H9 (cell line): ENCODE results near the gene SLC19A1. TPM values are rescaled to one million over a fixed set of nuclear protein-coding genes. Genes with fewer than 3 reads are reported as not detected.

Source experiments
- DNase-seq: peaks from one replicate; pipeline ENCODE4 v3.0.0-alpha.2; 2017
- H2AFZ ChIP-seq: one replicate; pipeline ENCODE4 v1.6.1; 2013; ENCODE audit warnings: mild to moderate bottlenecking, low read length, control low read depth, moderate library complexity
- H2AK5ac ChIP-seq: 2 replicates; pipeline ENCODE4 v1.6.1; 2013; ENCODE audit warnings: low read length, control low read depth, mixed read lengths; ENCODE audit not compliant: insufficient read length
- H2BK120ac ChIP-seq: one replicate; pipeline ENCODE4 v1.6.1; 2013; ENCODE audit warnings: low read depth, mild to moderate bottlenecking, low read length, control low read depth, inconsistent platforms; ENCODE audit not compliant: poor library complexity, severe bottlenecking
- H2BK12ac ChIP-seq: 2 replicates; pipeline ENCODE4 v1.6.1; 2013; ENCODE audit warnings: low read length, control low read depth, mixed read lengths, low read depth; ENCODE audit not compliant: insufficient read length
- H2BK15ac ChIP-seq: 2 replicates; pipeline ENCODE4 v1.6.1; 2013; ENCODE audit warnings: low read depth, low read length, control low read depth
- H2BK20ac ChIP-seq: one replicate; pipeline ENCODE4 v1.6.1; 2013; ENCODE audit warnings: low read depth, mild to moderate bottlenecking, low read length, control low read depth, inconsistent platforms; ENCODE audit not compliant: poor library complexity, severe bottlenecking
- H2BK5ac ChIP-seq: 2 replicates; pipeline ENCODE4 v1.6.1; 2013; ENCODE audit warnings: low read length, control low read depth, mixed read lengths; ENCODE audit not compliant: insufficient read length
- H3K14ac ChIP-seq: 2 replicates; pipeline ENCODE4 v1.6.1; 2013; ENCODE audit warnings: low read length, control low read depth; ENCODE audit not compliant: insufficient read depth
- H3K18ac ChIP-seq: 2 replicates; pipeline ENCODE4 v1.6.1; 2013; ENCODE audit warnings: low read depth, mild to moderate bottlenecking, mixed read lengths, low read length, control low read depth; ENCODE audit not compliant: insufficient read length
- H3K23ac ChIP-seq: 2 replicates; pipeline ENCODE4 v1.6.1; 2013; ENCODE audit warnings: low read length, control low read depth, mixed read lengths, low read depth; ENCODE audit not compliant: insufficient read length
- H3K23me2 ChIP-seq: 2 replicates; pipeline ENCODE4 v1.6.1; 2013; ENCODE audit warnings: low read depth, mild to moderate bottlenecking, mixed read lengths, low read length, control low read depth; ENCODE audit not compliant: insufficient read length, poor library complexity, severe bottlenecking
- H3K27ac ChIP-seq: 2 replicates; pipeline ENCODE4 v1.5.1; 2013; ENCODE audit warnings: low read length, control low read depth, mixed read lengths, low read depth; ENCODE audit not compliant: insufficient read length
- H3K27me3 ChIP-seq: 2 replicates; pipeline ENCODE4 v1.6.1; 2013; ENCODE audit warnings: low read length, control low read depth, inconsistent platforms; ENCODE audit not compliant: insufficient read depth
- H3K4ac ChIP-seq: 2 replicates; pipeline ENCODE4 v1.6.1; 2013; ENCODE audit warnings: low read depth, mild to moderate bottlenecking, control low read depth, inconsistent platforms, low read length, moderate library complexity
- H3K4me1 ChIP-seq: 2 replicates; pipeline ENCODE4 v1.6.1; 2013; ENCODE audit warnings: low read length, control low read depth, inconsistent platforms; ENCODE audit not compliant: insufficient read depth
- H3K4me2 ChIP-seq: 2 replicates; pipeline ENCODE4 v1.6.1; 2013; ENCODE audit warnings: low read length, control low read depth, mixed read lengths; ENCODE audit not compliant: insufficient read length, insufficient read depth
- H3K56ac ChIP-seq: 2 replicates; pipeline ENCODE4 v1.6.1; 2013; ENCODE audit warnings: low read depth, mild to moderate bottlenecking, mixed read lengths, low read length, control low read depth; ENCODE audit not compliant: insufficient read length
- H3K79me1 ChIP-seq: 2 replicates; pipeline ENCODE4 v1.6.1; 2013; ENCODE audit warnings: low read depth, mild to moderate bottlenecking, moderate library complexity, low read length, control low read depth, inconsistent platforms; ENCODE audit not compliant: insufficient read depth, poor library complexity, severe bottlenecking
- H3K79me2 ChIP-seq: 2 replicates; pipeline ENCODE4 v1.6.1; 2013; ENCODE audit warnings: low read length, control low read depth, inconsistent platforms; ENCODE audit not compliant: insufficient read depth
- H3K9ac ChIP-seq: 2 replicates; pipeline ENCODE4 v1.6.1; 2013; ENCODE audit warnings: low read length, control low read depth, mixed read lengths; ENCODE audit not compliant: insufficient read length; ENCODE audit errors: extremely low read depth
- H3K9me3 ChIP-seq: one replicate; pipeline ENCODE4 v1.6.1; 2013; ENCODE audit warnings: low read depth, low read length, inconsistent platforms; ENCODE audit not compliant: control insufficient read depth
- H3T11ph ChIP-seq: one replicate; pipeline ENCODE4 v1.6.1; 2013; ENCODE audit warnings: mild to moderate bottlenecking, low read length, control low read depth, inconsistent platforms
- H4K20me1 ChIP-seq: one replicate; pipeline ENCODE4 v1.6.1; 2013; ENCODE audit not compliant: control insufficient read depth, insufficient read length, insufficient read depth
- H4K5ac ChIP-seq: 2 replicates; pipeline ENCODE4 v1.6.1; 2013; ENCODE audit warnings: low read depth, mild to moderate bottlenecking, mixed read lengths, low read length, control low read depth; ENCODE audit not compliant: insufficient read length
- H4K8ac ChIP-seq: replicated peaks from 2 replicates; pipeline ENCODE4 v1.6.1; 2013; ENCODE audit warnings: low read length, control low read depth, mixed read lengths, low read depth; ENCODE audit not compliant: insufficient read length
- H4K91ac ChIP-seq: 2 replicates; pipeline ENCODE4 v1.6.1; 2013; ENCODE audit warnings: low read depth, mild to moderate bottlenecking, moderate library complexity, mixed read lengths, low read length, control low read depth; ENCODE audit not compliant: insufficient read length
- H3K27ac Mint-ChIP-seq, 3 experiments: 2 replicates in 2 of 3; 3 replicates in 1 of 3; pipeline ENCODE4 v1.8.0; 2020 to 2021; ENCODE audit warnings: mixed read lengths in 3 of 3, mild to moderate bottlenecking in 1 of 3, moderate library complexity in 1 of 3
- H3K27me3 Mint-ChIP-seq: 2 replicates; pipeline ENCODE4 v1.8.0; 2021; ENCODE audit warnings: low read depth, mild to moderate bottlenecking, moderate library complexity, mixed read lengths
- H3K36me3 Mint-ChIP-seq, 3 experiments: 2 replicates in 2 of 3; 3 replicates in 1 of 3; pipeline ENCODE4 v1.8.0; 2020 to 2021; ENCODE audit warnings: low read depth in 3 of 3, mixed read lengths in 3 of 3; ENCODE audit not compliant: insufficient read depth in 1 of 3
- H3K4me1 Mint-ChIP-seq, 2 experiments: 2 replicates each; pipeline ENCODE4 v1.8.0; 2020; ENCODE audit warnings: mixed read lengths in 2 of 2
- H3K4me3 Mint-ChIP-seq, 2 experiments: 2 replicates in 1 of 2; 3 replicates in 1 of 2; pipeline ENCODE4 v1.8.0; 2020 to 2021; ENCODE audit warnings: mild to moderate bottlenecking in 2 of 2, mixed read lengths in 2 of 2, moderate library complexity in 1 of 2
- H3K9me3 Mint-ChIP-seq, 2 experiments: 2 replicates in 1 of 2; 3 replicates in 1 of 2; pipeline ENCODE4 v1.8.0; 2020; ENCODE audit warnings: mild to moderate bottlenecking in 2 of 2, mixed read lengths in 2 of 2, moderate library complexity in 1 of 2
- CTCF ChIP-seq: fragments of 200-600 bp; sonication (generic); conservative IDR thresholded peaks from 3 replicates; pipeline ENCODE4 v1.8.0; 2021; ENCODE audit warnings: antibody characterized with exemption, mild to moderate bottlenecking
- WGBS: extraction: QIAGEN DNeasy Blood & Tissue Kit; methylation state at CpG from one replicate; pipeline ENCODE4 v1.1.7; 2013; ENCODE audit warnings: missing lambda C conversion rate, low lambda C conversion rate, mixed read lengths; ENCODE audit not compliant: insufficient read length; ENCODE audit errors: extremely low coverage; 5-methylcytosine and 5-hydroxymethylcytosine counted together
- total RNA-seq: library from RNA; stranded (reverse); gene quantifications from 2 replicates; pipeline ENCODE4 v1.2.1, GENCODE V29; 2021

The SLC19A1 gene
- total RNA-seq, 1 experiment from 2014 or later, result 32.4 TPM

GRCh38 chr21:45468971-45469272, 73.3 kb downstream of the SLC19A1 start:
- Histone ChIP-seq H3K4ac (no peak overlapping the region), H3T11ph (no peak overlapping the region), H3K9ac (no peak overlapping the region), H4K91ac (no peak overlapping the region), H3K23ac (no peak overlapping the region), H3K23me2 (no peaks in the 10 kb centered on the region), H2BK120ac (no peak overlapping the region), H2BK15ac (no peak overlapping the region), H2BK20ac (no peak overlapping the region), H4K5ac (no peak overlapping the region), H3K79me1 (peaks cover 18% of the 10 kb centered on the region), H4K20me1 (no peaks in the 10 kb centered on the region), H3K79me2 (peaks cover 11% of the 10 kb centered on the region; the same call in 1 of the 2 replicates), H2AFZ (no peak overlapping the region), H3K27ac (no peak overlapping the region), H2BK12ac (no peak overlapping the region), H3K4me1 (no peaks in the 10 kb centered on the region), H3K56ac (no peak overlapping the region), H3K18ac (no peak overlapping the region), H3K14ac (no peak overlapping the region), H3K9me3 (no peaks in the 10 kb centered on the region), H3K27me3 (no peaks in the 10 kb centered on the region), H2AK5ac (no peak overlapping the region), H4K8ac (no peak overlapping the region), H2BK5ac (no peak overlapping the region), H3K4me2 (no peak overlapping the region)
- H3K36me3 Mint-ChIP-seq, result peaks cover 2 to 37% (median 13%) of the 10 kb centered on the region in 3 experiments; a peak in 6 of 7 replicates
- H3K9me3 Mint-ChIP-seq, result no peaks in the 10 kb centered on the region
- no peaks in the 10 kb centered on the region for H3K27me3 Mint-ChIP-seq
- peaks cover 8 to 14% of the 10 kb centered on the region in 2 experiments; a peak in 3 of 4 replicates for H3K4me1 Mint-ChIP-seq
- WGBS, result no CpG with 5 or more reads among the region's 14 CpGs
- TF ChIP-seq CTCF, result no peak
- DNase-seq, result no peak
- H3K27ac Mint-ChIP-seq, result no peak overlapping the region
- H3K4me3 Mint-ChIP-seq, result no peak overlapping the region
